ENCODE results near the gene CAPN11.
A peak's percentile ranks its signal among the peaks of the same experiment; 100 is the strongest.

Gene CAPN11

GRCh38 chr6:44158770-44159228, at the start of gene CAPN11:
TSS of gene CAPN11 (plus strand) at chr6:44158820. CDS start at chr6:44158849, 29 bp downstream.
- no peak within 1 kb of the TSS for H3K9ac ChIP-seq (ENCODE audit: low read length)
- H3K27ac ChIP-seq (ENCODE audit: low read depth, low read length): no peak within 1 kb of the TSS
- H3K4me3 ChIP-seq (ENCODE audit: low read length): no peak within 1 kb of the TSS
- no peaks in the 10 kb centered on the region for H3K4me1 ChIP-seq (ENCODE audit: control insufficient read depth, insufficient read depth, low read length)
- H3K27me3 ChIP-seq (ENCODE audit: control insufficient read depth, insufficient read depth, low read length): no peaks in the 10 kb centered on the region
- no peaks in the 10 kb centered on the region for H3K36me3 ChIP-seq (ENCODE audit: control insufficient read depth, insufficient read depth, low read length)

- H3K4me1 ChIP-seq (ENCODE audit: control insufficient read depth, insufficient read depth, low read length): no peaks in the 10 kb centered on the region
Measured at GRCh38 chr6:44109212-44109611, 49.4 kb upstream of the CAPN11 start.

DNA sequence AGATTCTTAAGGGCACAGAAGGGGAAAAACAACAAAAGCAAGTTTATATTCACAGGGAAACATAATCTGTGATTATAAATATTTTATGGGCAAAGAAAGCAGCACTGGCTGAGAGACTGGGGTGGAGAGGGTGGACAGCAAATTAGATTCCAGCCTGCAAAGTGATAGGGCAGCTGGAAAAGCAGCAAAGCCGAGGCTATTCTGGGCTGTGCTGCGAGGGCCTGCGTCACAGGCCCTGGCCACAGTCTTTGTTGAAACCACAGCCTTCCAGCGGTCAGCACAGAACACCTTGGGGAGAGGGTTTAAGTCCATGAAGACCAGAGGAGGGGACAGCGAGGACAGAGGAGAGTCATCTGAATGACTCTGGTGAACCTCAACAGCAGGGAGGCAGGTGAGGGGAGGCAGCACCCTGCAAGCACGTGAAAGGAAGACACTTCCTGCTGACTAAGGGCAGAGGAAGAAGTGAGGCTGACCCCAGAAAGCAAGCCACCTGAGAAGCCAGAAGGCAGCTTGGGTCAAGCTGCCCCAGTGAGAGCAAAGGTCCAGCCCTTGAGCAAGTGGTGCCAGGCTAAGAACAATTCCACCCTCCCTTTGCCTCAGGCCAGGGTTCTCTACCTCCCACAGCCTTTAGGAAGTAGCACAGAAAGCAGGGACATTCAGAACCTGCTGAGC, 48.5 kb upstream of the CAPN11 start:
- peaks cover 11% of the 10 kb centered on the region for H3K36me3 ChIP-seq (ENCODE audit: control insufficient read depth, insufficient read depth, low read length)

More at GRCh38 chr6:44109212-44109611, 49.4 kb upstream of the CAPN11 start:
- H3K36me3 ChIP-seq (ENCODE audit: control insufficient read depth, insufficient read depth, low read length): peaks cover 11% of the 10 kb centered on the region
- no peak overlapping the region for H3K9ac ChIP-seq (ENCODE audit: low read length)
- H3K4me3 ChIP-seq (ENCODE audit: low read length): no peak overlapping the region
- H3K27ac ChIP-seq (ENCODE audit: low read depth, low read length): no peak overlapping the region
- H3K27me3 ChIP-seq (ENCODE audit: control insufficient read depth, insufficient read depth, low read length): no peaks in the 10 kb centered on the region

DNA sequence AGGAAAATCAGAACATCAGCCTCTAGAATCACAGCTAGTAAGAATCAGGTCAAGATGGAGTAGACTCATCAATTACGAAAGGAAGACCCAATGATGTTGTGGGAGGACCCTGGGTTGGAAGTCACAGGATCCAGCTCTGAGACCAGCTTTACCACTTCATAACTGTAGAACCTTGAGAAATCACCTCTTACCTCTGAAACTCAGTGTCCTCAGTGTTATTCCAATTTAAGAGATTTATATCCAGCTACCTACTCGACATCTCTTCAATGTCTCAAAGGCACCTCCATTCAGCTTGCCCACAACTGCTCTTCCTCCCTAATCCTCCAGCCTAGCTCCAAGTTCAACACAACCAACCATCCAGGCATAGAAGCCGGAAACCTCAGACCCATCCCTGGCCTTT, 47.7 kb upstream of the CAPN11 start:
- no peak overlapping the region for H3K4me3 ChIP-seq (ENCODE audit: low read length)
- peaks cover 11% of the 10 kb centered on the region for H3K36me3 ChIP-seq (ENCODE audit: control insufficient read depth, insufficient read depth, low read length)
- no peak overlapping the region for H3K27ac ChIP-seq (ENCODE audit: low read depth, low read length)
- no peaks in the 10 kb centered on the region for H3K27me3 ChIP-seq (ENCODE audit: control insufficient read depth, insufficient read depth, low read length)
- no peaks in the 10 kb centered on the region for H3K4me1 ChIP-seq (ENCODE audit: control insufficient read depth, insufficient read depth, low read length)
- H3K9ac ChIP-seq (ENCODE audit: low read length): no peak overlapping the region

More for the DNA sequence above, 48.5 kb upstream of the CAPN11 start:
- Histone ChIP-seq H3K9ac (ENCODE audit: low read length) (no peak overlapping the region), H3K4me3 (ENCODE audit: low read length) (no peak overlapping the region), H3K27ac (ENCODE audit: low read depth, low read length) (no peak overlapping the region), H3K27me3 (ENCODE audit: control insufficient read depth, insufficient read depth, low read length) (no peaks in the 10 kb centered on the region), H3K4me1 (ENCODE audit: control insufficient read depth, insufficient read depth, low read length) (no peaks in the 10 kb centered on the region)

- Histone ChIP-seq H3K4me1 (ENCODE audit: control insufficient read depth, insufficient read depth, low read length) (peaks cover 4% of the 10 kb centered on the region), H3K9ac (ENCODE audit: low read length) (no peak overlapping the region), H3K36me3 (ENCODE audit: control insufficient read depth, insufficient read depth, low read length) (peaks cover 11% of the 10 kb centered on the region), H3K4me3 (ENCODE audit: low read length) (no peak overlapping the region), H3K27ac (ENCODE audit: low read depth, low read length) (no peak overlapping the region), H3K27me3 (ENCODE audit: control insufficient read depth, insufficient read depth, low read length) (no peaks in the 10 kb centered on the region)
Measured at GRCh38 chr6:44111434-44112417, 46.9 kb upstream of the CAPN11 start.

DNA sequence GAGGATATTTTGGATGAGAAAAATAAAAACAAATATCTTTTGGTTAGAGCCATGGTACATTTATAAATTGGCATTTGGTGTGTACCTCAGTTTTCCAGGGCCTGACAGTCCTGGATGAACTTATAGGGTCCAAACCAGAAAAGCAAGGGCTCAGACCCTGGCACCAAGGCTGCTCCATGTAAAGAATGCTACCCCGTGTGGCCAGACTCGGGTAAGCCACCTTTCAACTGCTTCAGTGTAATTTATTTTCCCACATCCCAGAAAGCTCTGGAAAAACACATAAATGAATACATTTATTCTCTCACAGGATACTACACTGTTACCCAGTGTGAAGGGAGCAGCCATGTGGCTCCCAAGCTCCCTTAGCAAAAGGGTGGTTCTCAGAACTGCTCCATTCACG, 45.2 kb upstream of the CAPN11 start:
- H3K27ac ChIP-seq (ENCODE audit: low read depth, low read length): no peak overlapping the region
- H3K27me3 ChIP-seq (ENCODE audit: control insufficient read depth, insufficient read depth, low read length): no peaks in the 10 kb centered on the region
- H3K9ac ChIP-seq (ENCODE audit: low read length): no peak overlapping the region
- peaks cover 12% of the 10 kb centered on the region for H3K4me1 ChIP-seq (ENCODE audit: control insufficient read depth, insufficient read depth, low read length)
- H3K36me3 ChIP-seq (ENCODE audit: control insufficient read depth, insufficient read depth, low read length): peaks cover 11% of the 10 kb centered on the region
- H3K4me3 ChIP-seq (ENCODE audit: low read length): no peak overlapping the region

DNA sequence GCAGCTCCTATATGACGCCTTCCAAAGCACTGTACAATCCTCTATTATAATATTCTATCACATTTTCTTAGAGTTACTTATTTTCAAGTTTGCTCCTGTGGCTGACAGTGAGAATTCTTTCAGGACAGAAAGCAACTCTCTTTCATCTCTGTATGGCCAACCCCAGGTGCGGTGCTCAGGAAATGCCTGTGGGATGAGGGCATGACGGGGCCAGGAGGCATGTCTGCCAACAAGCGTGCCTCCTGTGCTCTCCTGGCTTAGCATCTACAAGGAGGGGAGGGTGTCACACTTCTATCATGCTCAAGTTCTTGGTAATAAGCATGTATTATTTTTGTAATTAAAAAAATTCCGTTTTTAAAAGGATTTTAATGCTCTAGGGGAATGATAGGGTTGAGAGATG, 42.8 kb upstream of the CAPN11 start:
- Histone ChIP-seq H3K27ac (ENCODE audit: low read depth, low read length) (no peak overlapping the region), H3K4me3 (ENCODE audit: low read length) (no peak overlapping the region)

GRCh38 chr6:44116641-44117382, 41.8 kb upstream of the CAPN11 start:
- Histone ChIP-seq H3K27me3 (ENCODE audit: control insufficient read depth, insufficient read depth, low read length) (no peaks in the 10 kb centered on the region), H3K9ac (ENCODE audit: low read length) (no peak overlapping the region), H3K4me1 (ENCODE audit: control insufficient read depth, insufficient read depth, low read length) (peaks cover 17% of the 10 kb centered on the region), H3K36me3 (ENCODE audit: control insufficient read depth, insufficient read depth, low read length) (peaks cover 8% of the 10 kb centered on the region), H3K4me3 (ENCODE audit: low read length) (no peak overlapping the region), H3K27ac (ENCODE audit: low read depth, low read length) (peak overlapping the region; percentile 53)

More for the DNA sequence above, 42.8 kb upstream of the CAPN11 start:
- H3K4me1 ChIP-seq (ENCODE audit: control insufficient read depth, insufficient read depth, low read length): peaks cover 17% of the 10 kb centered on the region
- no peak overlapping the region for H3K9ac ChIP-seq (ENCODE audit: low read length)
- peaks cover 8% of the 10 kb centered on the region for H3K36me3 ChIP-seq (ENCODE audit: control insufficient read depth, insufficient read depth, low read length)
- H3K27me3 ChIP-seq (ENCODE audit: control insufficient read depth, insufficient read depth, low read length): no peaks in the 10 kb centered on the region

DNA sequence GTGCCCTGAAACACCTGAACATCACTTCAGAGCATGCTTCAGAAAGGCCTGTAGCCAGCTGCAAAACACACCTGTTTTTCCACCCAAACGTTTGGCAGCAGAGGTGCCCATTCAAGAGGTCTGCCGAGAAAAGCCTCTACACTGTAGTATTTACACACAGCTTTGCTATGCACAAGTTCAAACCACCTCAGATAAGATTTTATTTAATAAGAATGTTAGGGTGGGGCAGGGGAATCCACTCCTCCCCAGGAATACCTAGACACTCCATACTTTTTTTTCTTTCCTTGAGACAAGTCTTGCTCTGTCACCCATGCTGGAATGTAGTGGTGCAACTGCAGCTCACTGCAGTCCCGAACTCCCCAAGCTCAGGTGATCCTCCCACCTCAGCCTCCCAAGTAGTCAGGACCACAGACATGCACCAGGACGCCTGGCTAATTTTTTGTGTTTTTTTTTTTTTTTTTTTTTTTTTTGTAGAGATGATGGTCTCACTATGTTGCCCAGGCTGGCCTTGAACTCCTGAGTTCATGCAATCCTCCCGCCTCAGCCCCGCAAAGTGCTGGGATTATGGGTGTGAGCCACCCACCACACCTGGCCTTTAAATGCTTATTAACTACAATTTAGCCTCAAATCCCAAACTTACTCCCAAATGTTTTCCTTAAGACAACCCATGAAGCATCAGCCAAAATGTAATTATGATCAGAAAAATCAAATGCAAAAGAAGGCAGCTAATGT, 41.1 kb upstream of the CAPN11 start:
- Histone ChIP-seq H3K27me3 (ENCODE audit: control insufficient read depth, insufficient read depth, low read length) (no peaks in the 10 kb centered on the region), H3K27ac (ENCODE audit: low read depth, low read length) (no peak overlapping the region), H3K9ac (ENCODE audit: low read length) (no peak overlapping the region), H3K4me1 (ENCODE audit: control insufficient read depth, insufficient read depth, low read length) (peaks cover 20% of the 10 kb centered on the region), H3K36me3 (ENCODE audit: control insufficient read depth, insufficient read depth, low read length) (peaks cover 8% of the 10 kb centered on the region), H3K4me3 (ENCODE audit: low read length) (no peak overlapping the region)

DNA sequence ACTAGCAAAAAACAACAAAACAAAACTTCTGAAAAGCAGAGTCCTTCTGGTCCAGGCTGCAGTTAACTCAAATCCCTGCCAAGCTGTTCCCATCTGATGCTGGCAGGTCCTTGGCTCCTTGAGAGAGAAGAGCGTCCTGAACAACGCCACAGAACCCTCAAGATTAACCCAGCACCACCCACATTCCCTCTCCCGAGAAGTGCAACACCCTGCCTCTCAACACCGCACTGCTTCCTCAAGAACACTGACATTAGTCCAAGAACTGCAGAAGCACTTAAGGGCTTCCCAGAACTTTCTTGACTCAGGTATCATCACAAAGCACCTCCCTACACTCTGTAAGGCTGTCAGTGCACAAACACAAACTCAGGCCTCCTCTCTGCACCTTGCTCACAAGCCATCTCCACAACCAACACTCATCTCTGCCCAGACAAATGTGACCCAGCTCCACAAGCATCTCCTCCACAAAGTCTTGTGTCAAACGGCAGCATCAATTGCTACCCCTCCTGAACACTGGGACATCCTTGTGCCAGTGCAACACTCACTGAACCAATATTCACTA, 38.8 kb upstream of the CAPN11 start:
- Histone ChIP-seq H3K36me3 (ENCODE audit: control insufficient read depth, insufficient read depth, low read length) (no peaks in the 10 kb centered on the region), H3K27ac (ENCODE audit: low read depth, low read length) (peak overlapping the region; percentile 32), H3K9ac (ENCODE audit: low read length) (no peak overlapping the region), H3K4me1 (ENCODE audit: control insufficient read depth, insufficient read depth, low read length) (peaks cover 26% of the 10 kb centered on the region), H3K4me3 (ENCODE audit: low read length) (no peak overlapping the region), H3K27me3 (ENCODE audit: control insufficient read depth, insufficient read depth, low read length) (no peaks in the 10 kb centered on the region)

DNA sequence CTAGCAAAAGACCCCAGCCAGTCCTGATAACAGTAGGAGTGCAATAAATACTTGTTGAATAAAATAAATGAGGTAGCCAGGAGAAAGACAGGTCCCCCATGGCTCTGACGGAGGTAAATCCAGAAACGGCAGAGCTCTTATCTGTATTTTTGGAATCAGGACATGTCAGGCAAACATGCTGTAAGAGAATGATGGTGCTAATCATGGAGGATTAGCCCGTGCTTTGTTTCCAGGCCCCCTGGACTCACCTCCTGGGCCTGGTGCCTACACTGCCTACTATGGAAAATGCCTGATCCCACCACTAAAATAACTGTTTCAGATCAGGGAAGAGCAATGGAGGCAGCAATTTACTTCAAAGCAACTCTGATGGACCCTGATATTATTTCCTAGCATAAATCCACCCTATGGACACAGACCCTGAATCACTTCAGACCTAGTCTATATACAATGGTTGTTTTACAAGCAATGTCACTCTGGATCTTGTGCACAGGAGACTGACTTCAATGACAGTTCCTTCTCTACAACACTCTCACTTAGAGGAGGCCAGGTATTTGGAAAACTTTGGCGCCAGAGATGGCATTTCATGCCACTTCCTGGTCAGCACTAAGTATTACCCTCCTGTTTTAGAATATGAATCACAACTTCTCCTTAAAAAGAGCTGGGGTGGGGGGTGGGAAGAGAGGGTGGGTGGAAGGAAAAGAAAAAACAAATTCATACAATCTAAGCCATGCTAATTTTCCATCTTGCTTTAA, 37.8 kb upstream of the CAPN11 start:
- H3K36me3 ChIP-seq (ENCODE audit: control insufficient read depth, insufficient read depth, low read length): no peaks in the 10 kb centered on the region
- H3K27ac ChIP-seq (ENCODE audit: low read depth, low read length): no peak overlapping the region
- H3K4me1 ChIP-seq (ENCODE audit: control insufficient read depth, insufficient read depth, low read length): peaks cover 28% of the 10 kb centered on the region
- no peak overlapping the region for H3K9ac ChIP-seq (ENCODE audit: low read length)
- H3K27me3 ChIP-seq (ENCODE audit: control insufficient read depth, insufficient read depth, low read length): no peaks in the 10 kb centered on the region
- H3K4me3 ChIP-seq (ENCODE audit: low read length): no peak overlapping the region
